Thymus (tissue), 11 donors: ENCODE measurements around the gene BRIP1. TPM values are rescaled to one million over a fixed set of nuclear protein-coding genes. Genes with fewer than 3 reads are reported as not detected.
"Not testable (repeated sequence)": the region's sequence is repeated elsewhere in the genome, so short reads cannot be mapped to it uniquely, and the experiment has no call there.

Experiments
- DNase-seq, 9 donors: peaks; one replicate each; pipeline ENCODE4 v3.0.0-alpha.2; 2013; ENCODE audit warnings: low spot score in 9 of 9, low read depth in 6 of 9, missing footprints in 1 of 9
- H3K27ac ChIP-seq, 2 donors: one replicate each; pipeline ENCODE4 v1.5.1; 2013; ENCODE audit warnings: control low read depth in 1 of 2, low read depth in 1 of 2, low read length in 1 of 2, mild to moderate bottlenecking in 1 of 2, moderate library complexity in 1 of 2
- H3K27me3 ChIP-seq, 2 donors: one replicate each; pipeline ENCODE4 v1.5.1; 2013; ENCODE audit warnings: low read length in 1 of 2; ENCODE audit not compliant: control insufficient read depth in 2 of 2, insufficient read depth in 1 of 2
- H3K36me3 ChIP-seq, 2 donors: one replicate each; pipeline ENCODE4 v1.5.1; 2013; ENCODE audit warnings: low read length in 1 of 2, mild to moderate bottlenecking in 1 of 2, moderate library complexity in 1 of 2; ENCODE audit not compliant: control insufficient read depth in 2 of 2, insufficient read depth in 2 of 2
- H3K4me1 ChIP-seq, 2 donors: one replicate each; pipeline ENCODE4 v1.5.1; 2013; ENCODE audit warnings: low read length in 2 of 2; ENCODE audit not compliant: control insufficient read depth in 2 of 2, insufficient read depth in 2 of 2
- H3K4me3 ChIP-seq, 2 donors: one replicate each; pipeline ENCODE4 v1.5.1; 2013; ENCODE audit warnings: low read length in 2 of 2, control low read depth in 1 of 2, mild to moderate bottlenecking in 1 of 2
- H3K9me3 ChIP-seq, 2 donors: one replicate each; pipeline ENCODE4 v1.5.1; 2013; ENCODE audit warnings: low read length in 1 of 2, mild to moderate bottlenecking in 1 of 2; ENCODE audit not compliant: control insufficient read depth in 2 of 2, insufficient read depth in 1 of 2
- WGBS: extraction: QIAGEN DNeasy Blood & Tissue Kit; methylation state at CpG from one replicate; pipeline ENCODE4 v1.1.7; 2013; 5-methylcytosine and 5-hydroxymethylcytosine counted together
- polyA plus RNA-seq: library from polyadenylated mRNA; stranded (reverse); fragments of 200-250 nt; gene quantifications from one replicate; pipeline ENCODE4 v1.2.3, GENCODE V29; 2013
- total RNA-seq: library from RNA; stranded (reverse); fragments of 120-200 nt; gene quantifications from one replicate; pipeline ENCODE4 v1.2.4, GENCODE V29; 2013
- donor health status: healthy.

BRIP1 gene
- total and polyA plus RNA-seq, 2 donors = 0.68 to 11.5 TPM

DNA sequence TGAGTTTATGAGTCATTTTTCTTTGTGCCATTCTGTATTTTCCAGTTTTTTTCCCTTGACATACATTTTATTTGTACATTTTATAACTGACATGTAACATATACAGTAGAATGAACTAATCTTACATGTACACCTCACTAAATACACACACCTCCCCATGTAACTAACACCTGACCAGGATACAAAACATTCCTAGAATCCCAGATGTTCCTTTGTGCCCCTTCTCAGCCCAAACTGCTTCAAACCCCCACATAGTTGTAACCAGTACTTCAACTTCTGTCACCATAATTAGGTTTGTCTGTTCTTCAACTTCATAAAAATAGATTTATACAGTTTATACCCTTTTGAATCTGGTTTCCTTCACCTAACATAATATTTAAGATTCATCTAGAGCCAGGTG lies 73.5 kb downstream of the BRIP1 start:
- Histone ChIP-seq H3K4me1 (no peaks in the 10 kb centered on the region), H3K4me3 (no peak overlapping the region), H3K27ac (no peak overlapping the region), H3K9me3 (no peaks in the 10 kb centered on the region), H3K36me3 (peaks cover 0 to 2% of the 10 kb centered on the region in 2 donors), H3K27me3 (no peaks in the 10 kb centered on the region)
- DNase-seq = no peak

DNA sequence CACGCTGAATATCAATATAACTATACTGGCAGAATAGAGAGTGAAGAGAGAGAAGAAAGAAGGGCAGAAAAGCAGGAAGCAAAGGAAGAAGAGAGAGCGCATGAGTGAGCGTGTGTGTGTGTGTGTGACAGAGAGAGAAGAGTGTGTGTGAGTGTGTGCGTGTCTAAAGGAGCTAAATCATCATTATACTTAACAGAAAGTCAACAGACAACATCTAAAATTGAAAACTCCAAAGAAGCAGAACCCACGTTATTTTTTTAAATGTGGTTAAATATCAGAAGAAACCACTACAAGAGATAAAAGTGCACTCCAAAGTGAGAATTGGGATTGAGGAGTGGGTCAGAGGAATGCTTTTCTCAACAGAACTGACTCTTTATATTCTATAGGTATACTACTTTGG lies 77.2 kb downstream of the BRIP1 start:
- Histone ChIP-seq H3K27ac (no peak overlapping the region), H3K36me3 (no peaks in the 10 kb centered on the region), H3K9me3 (no peaks in the 10 kb centered on the region), H3K4me3 (no peak overlapping the region), H3K27me3 (no peaks in the 10 kb centered on the region), H3K4me1 (no peaks in the 10 kb centered on the region)
- 81% methylated on average over 5 of the region's 5 CpGs for WGBS
- DNase-seq = peak in 5 of 9 donors; percentile 2 to 32 (median 10)

DNA sequence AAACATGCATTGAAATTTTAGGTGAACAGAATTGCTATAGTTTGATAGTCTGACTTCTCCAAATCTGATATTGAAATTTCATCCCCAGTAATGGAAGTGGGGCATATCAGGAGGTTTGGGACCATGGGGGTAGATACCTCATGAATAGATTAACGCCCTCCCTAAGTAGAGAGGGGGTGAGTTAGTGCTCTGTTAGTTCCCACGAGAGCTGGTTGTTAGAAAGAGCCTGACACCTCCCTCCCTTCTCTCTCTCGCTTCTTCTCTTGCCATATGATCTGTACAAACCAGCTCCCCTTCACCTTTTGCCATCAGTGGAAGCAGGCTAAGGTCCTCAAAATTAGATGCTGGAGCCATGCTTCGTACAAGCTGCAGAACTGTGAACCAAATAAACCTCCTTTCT lies 78.8 kb downstream of the BRIP1 start:
- no peaks in the 10 kb centered on the region for H3K27me3 ChIP-seq
- H3K9me3 ChIP-seq = no peaks in the 10 kb centered on the region
- DNase-seq = no peak
- H3K27ac ChIP-seq = no peak overlapping the region
- no peaks in the 10 kb centered on the region for H3K4me1 ChIP-seq
- WGBS = 93% methylated on average over 4 of the region's 4 CpGs
- H3K36me3 ChIP-seq = no peaks in the 10 kb centered on the region
- no peak overlapping the region for H3K4me3 ChIP-seq

DNA sequence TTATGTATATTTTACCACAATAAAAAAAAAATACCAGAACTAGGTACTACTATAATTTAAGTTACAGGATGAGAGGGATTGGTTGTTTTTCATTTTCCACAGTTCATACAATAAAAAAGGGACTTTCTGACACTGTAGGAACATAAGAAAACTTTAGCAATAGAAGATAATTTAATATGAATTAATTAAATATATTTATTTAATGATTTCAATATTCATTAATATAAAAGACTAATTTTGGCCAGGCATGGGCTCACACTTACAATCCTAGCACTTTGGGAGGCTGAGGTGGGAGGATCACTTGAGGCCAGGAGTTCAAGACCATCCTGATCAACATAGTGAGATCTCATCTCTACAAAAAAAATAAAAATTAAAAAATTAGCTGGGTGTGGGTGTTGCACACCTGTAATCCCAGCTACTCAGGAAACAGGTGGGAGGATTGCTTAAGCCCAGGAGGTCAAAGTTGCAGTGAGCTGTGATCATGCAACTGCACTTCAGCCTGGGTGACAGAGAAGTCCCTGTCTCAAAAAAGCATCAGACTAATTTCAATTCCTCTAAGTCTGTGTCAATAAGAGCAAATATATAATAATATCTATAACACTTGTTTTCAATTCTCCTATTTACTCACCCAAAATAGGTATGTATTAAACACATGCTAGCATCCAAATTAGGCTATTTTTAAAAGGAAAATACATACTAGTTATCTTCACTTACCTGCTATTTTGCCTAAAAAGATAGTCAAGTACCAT lies 79.6 kb downstream of the BRIP1 start:
- Histone ChIP-seq H3K27ac (no peak overlapping the region), H3K27me3 (no peaks in the 10 kb centered on the region), H3K4me3 (no peak overlapping the region), H3K4me1 (no peaks in the 10 kb centered on the region), H3K9me3 (no peaks in the 10 kb centered on the region), H3K36me3 (no peaks in the 10 kb centered on the region)
- no peak for DNase-seq

DNA sequence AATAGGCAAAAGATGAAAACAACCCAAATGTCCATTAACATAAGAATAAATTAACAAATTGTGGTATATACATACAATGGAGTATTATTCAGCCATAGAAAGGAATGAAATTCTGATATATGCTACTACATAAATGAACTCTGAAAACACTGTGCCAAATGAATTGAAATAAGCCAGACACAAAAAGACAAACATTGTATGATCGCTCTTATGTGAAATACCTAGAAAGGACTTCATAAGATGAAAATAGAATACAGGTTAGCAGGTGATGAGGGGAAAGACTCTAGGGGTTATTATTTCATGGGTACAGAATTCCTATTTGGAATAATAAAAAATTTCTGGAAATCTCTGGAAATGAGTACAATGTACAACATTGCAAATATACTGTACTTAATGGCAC lies 80.2 kb downstream of the BRIP1 start:
- no peak overlapping the region for H3K27ac ChIP-seq
- H3K9me3 ChIP-seq = no peaks in the 10 kb centered on the region
- no peak overlapping the region for H3K4me3 ChIP-seq
- H3K27me3 ChIP-seq = no peaks in the 10 kb centered on the region
- peaks cover 0 to 2% of the 10 kb centered on the region in 2 donors for H3K36me3 ChIP-seq
- WGBS = 97% methylated on average over 1 of the region's 1 CpG
- no peak for DNase-seq
- H3K4me1 ChIP-seq = no peaks in the 10 kb centered on the region

DNA sequence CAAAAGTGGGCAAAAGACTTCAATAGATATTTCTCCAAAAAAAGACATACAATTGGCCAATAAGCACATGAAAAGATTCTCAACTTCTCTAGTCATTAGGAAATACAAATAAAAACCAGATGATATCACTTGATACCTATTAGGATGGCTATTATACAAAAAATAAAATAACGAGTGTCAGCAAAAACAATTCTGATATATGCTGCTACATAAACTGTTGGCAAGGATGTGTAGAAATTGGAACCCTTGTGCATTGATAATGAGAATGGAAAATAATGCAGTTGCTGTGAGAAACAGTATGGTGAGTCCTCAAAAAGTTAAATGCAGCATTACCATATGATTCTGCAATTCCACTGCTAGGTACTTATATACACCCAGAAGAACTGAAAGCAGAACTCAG lies 80.6 kb downstream of the BRIP1 start:
- Histone ChIP-seq H3K27ac (no peak overlapping the region), H3K27me3 (no peaks in the 10 kb centered on the region), H3K36me3 (peaks cover 0 to 5% of the 10 kb centered on the region in 2 donors), H3K9me3 (no peaks in the 10 kb centered on the region), H3K4me3 (no peak overlapping the region), H3K4me1 (no peaks in the 10 kb centered on the region)
- WGBS = 98% methylated on average over 1 of the region's 1 CpG
- no peak for DNase-seq

DNA sequence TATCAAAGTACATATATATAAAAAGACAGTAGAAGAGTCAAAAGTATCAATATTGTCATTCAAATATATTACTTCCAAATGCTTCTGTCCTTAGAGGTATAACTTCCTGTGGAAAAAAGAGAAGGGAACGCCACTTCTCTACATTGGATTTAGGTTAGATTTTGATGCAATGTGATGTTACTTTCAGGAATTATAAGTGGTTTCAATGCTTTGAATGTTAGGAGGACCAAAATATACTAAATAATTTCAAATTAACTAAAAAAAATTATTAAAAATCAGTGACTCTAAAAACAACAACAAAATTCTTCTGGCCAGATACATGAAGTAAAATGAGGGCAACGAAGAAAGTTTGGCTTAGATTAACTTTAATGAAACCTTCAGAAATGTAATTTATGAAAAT lies 88.0 kb downstream of the BRIP1 start:
- Histone ChIP-seq H3K36me3 (peaks cover 0 to 12% of the 10 kb centered on the region in 2 donors), H3K27me3 (no peaks in the 10 kb centered on the region), H3K4me1 (no peaks in the 10 kb centered on the region), H3K27ac (no peak overlapping the region), H3K4me3 (no peak overlapping the region), H3K9me3 (peaks cover 0 to 5% of the 10 kb centered on the region in 2 donors)
- over 99% methylated on average over 2 of the region's 2 CpGs for WGBS
- DNase-seq = no peak

DNA sequence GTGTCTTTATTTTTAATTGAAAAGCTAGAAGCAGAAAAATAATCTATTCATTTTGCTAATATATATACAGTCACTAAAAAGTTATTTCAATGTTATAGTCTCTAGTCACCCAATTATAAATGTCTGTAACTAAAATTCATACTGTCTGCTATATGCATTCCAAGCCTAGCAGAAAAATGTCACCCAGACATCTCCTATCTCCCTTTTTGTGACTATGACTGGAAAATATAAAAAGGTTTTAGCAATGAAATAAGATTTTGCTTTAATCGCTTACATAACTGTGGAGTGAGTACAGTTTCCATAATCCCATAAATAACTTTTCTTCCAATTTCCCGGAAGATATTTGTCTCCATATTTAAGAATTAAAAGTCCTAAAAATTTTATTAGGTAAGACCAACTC lies 88.6 kb downstream of the BRIP1 start:
- Histone ChIP-seq H3K4me1 (no peaks in the 10 kb centered on the region), H3K4me3 (no peak overlapping the region)
- WGBS = 98% methylated on average over 2 of the region's 2 CpGs

DNA sequence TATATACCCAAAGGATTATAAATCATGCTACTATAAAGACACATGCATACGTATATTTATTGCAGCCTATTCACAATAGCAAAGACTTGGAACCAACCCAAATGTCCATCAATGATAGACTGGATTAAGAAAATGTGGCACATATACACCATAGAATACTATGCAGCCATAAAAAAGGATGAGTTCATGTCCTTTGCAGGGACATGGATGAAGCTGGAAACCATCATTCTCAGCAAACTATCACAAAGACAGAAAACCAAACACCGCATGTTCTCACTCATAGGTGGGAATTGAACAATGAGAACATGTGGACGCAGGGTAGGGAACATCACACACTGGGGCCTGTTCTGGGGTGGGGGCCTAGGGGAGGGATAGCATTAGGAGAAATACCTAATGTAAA lies 89.2 kb downstream of the BRIP1 start:
- H3K36me3 ChIP-seq = peaks cover 0 to 18% of the 10 kb centered on the region in 2 donors
- not testable (repeated sequence) for H3K9me3 ChIP-seq, DNase-seq, H3K4me3 ChIP-seq, H3K4me1 ChIP-seq, H3K27me3 ChIP-seq, H3K27ac ChIP-seq
- 98% methylated on average over 3 of the region's 3 CpGs for WGBS

More for the DNA sequence above, 88.6 kb downstream of the BRIP1 start:
- no peak overlapping the region for H3K27ac ChIP-seq
- H3K36me3 ChIP-seq = peaks cover 0 to 15% of the 10 kb centered on the region in 2 donors
- H3K9me3 ChIP-seq = peaks cover 0 to 5% of the 10 kb centered on the region in 2 donors
- H3K27me3 ChIP-seq = no peaks in the 10 kb centered on the region
- no peak for DNase-seq
